ENCODE data around the gene CEP85. TPM values are rescaled to one million over a fixed set of nuclear protein-coding genes. Genes with fewer than 3 reads are reported as not detected.

The CEP85 gene
- total RNA-seq (ENCODE audit: insufficient read depth, low replicate concordance): 1.7 TPM

GRCh38 chr1:26233903-26234643 is at the start of gene CEP85:
TSS of gene CEP85 (plus strand) at chr1:26234200. CDS start at chr1:26239784, 5,584 bp downstream.
- peak; percentile 99 for DNase-seq (ENCODE audit: low spot score)

- DNase-seq (ENCODE audit: low spot score): no peak
Measured at GRCh38 chr1:26184883-26185282, 49.1 kb upstream of the CEP85 start.

- DNase-seq (ENCODE audit: low spot score): no peak
Measured at GRCh38 chr1:26187882-26188281, 46.1 kb upstream of the CEP85 start.

GRCh38 chr1:26188477-26188876 is 45.5 kb upstream of the CEP85 start:
- DNase-seq (ENCODE audit: low spot score): no peak

GRCh38 chr1:26189331-26189730 is 44.7 kb upstream of the CEP85 start:
- no peak for DNase-seq (ENCODE audit: low spot score)

- no peak for DNase-seq (ENCODE audit: low spot score)
Measured at GRCh38 chr1:26189751-26190275, 44.2 kb upstream of the CEP85 start.

- DNase-seq (ENCODE audit: low spot score): peak; percentile 41
Measured at GRCh38 chr1:26190373-26190987, 43.5 kb upstream of the CEP85 start, which contains the start of gene CATSPER4. TSS of gene CATSPER4 (plus strand) at chr1:26190602. CDS start at chr1:26190628, 26 bp downstream.

- no peak for DNase-seq (ENCODE audit: low spot score)
Measured at GRCh38 chr1:26191739-26192138, 42.3 kb upstream of the CEP85 start.

GRCh38 chr1:26195805-26196204 is 38.2 kb upstream of the CEP85 start:
- DNase-seq (ENCODE audit: low spot score): no peak

GRCh38 chr1:26197301-26197700 is 36.7 kb upstream of the CEP85 start:
- no peak for DNase-seq (ENCODE audit: low spot score)

GRCh38 chr1:26197813-26198212 is 36.2 kb upstream of the CEP85 start:
- DNase-seq (ENCODE audit: low spot score): no peak

- DNase-seq (ENCODE audit: low spot score): no peak
Measured at GRCh38 chr1:26200413-26200812, 33.6 kb upstream of the CEP85 start.

GRCh38 chr1:26203642-26204318 is 30.2 kb upstream of the CEP85 start:
- DNase-seq (ENCODE audit: low spot score): no peak

GRCh38 chr1:26210147-26210870 is 23.7 kb upstream of the CEP85 start:
- no peak for DNase-seq (ENCODE audit: low spot score)

GRCh38 chr1:26212726-26213125 is 21.3 kb upstream of the CEP85 start:
- DNase-seq (ENCODE audit: low spot score): no peak

GRCh38 chr1:26213335-26213905 is 20.6 kb upstream of the CEP85 start:
- DNase-seq (ENCODE audit: low spot score): no peak

GRCh38 chr1:26215246-26215645 is 18.8 kb upstream of the CEP85 start:
- DNase-seq (ENCODE audit: low spot score): no peak

- no peak for DNase-seq (ENCODE audit: low spot score)
Measured at GRCh38 chr1:26218906-26219494, 15.0 kb upstream of the CEP85 start.

- DNase-seq (ENCODE audit: low spot score): no peak
Measured at GRCh38 chr1:26220199-26220912, 13.6 kb upstream of the CEP85 start.

GRCh38 chr1:26221094-26221493 is 12.9 kb upstream of the CEP85 start:
- no peak for DNase-seq (ENCODE audit: low spot score)
